ENCODE data around the gene ZNF33B. TPM values are rescaled to one million over a fixed set of nuclear protein-coding genes. Genes with fewer than 3 reads are reported as not detected.

Gene ZNF33B
- total and polyA plus RNA-seq, 7 donors, result 12.1 to 21.9 (median 14.8) TPM

GRCh38 chr10:42543840-42544372 is 94.5 kb downstream of the ZNF33B start:
- peaks cover 5 to 33% (median 16%) of the 10 kb centered on the region in 4 donors for H3K9me3 ChIP-seq
- H3K4me1 ChIP-seq, result no peaks in the 10 kb centered on the region
- intact Hi-C loops (cut with DNase I), result no loop called here
- H3K27ac ChIP-seq, result no peak overlapping the region
- DNase-seq, result no peak
- H3K36me3 ChIP-seq, result peaks cover 0 to 21% (median 11%) of the 10 kb centered on the region in 4 donors
- no peaks in the 10 kb centered on the region for H3K27me3 ChIP-seq
- no peak overlapping the region for H3K4me3 ChIP-seq
- TF ChIP-seq EP300 (IDR thresholded peaks at IDR 0.05) (no peak), POLR2AphosphoS5 (IDR thresholded peaks at IDR 0.05) (no peak), POLR2A (IDR thresholded peaks at IDR 0.05) (no peak), CTCF (IDR thresholded peaks at IDR 0.05) (no peak)
- WGBS, 2 donors, result 92 to 95% methylated on average over 5 of the region's 5 CpGs

Small RNA genes lying within 50 kb of the gene (small RNA-seq; reads per million reads assigned to genes)
- gene AL022345.1 (0 reads per million in 3 donors), gene AL022345.2 (0 reads per million in 3 donors), gene AL022345.3 (0 reads per million in 3 donors), gene FXYD6P1 (0 reads per million in 3 donors), gene RNU6-1170P (0 reads per million in 3 donors)

Other genes starting within 250 kb of the ZNF33B start
- gene BMS1, start 144.2 kb upstream of the ZNF33B start, total RNA-seq, result 10 to 100 TPM; 12.2 to 14.3 (median 13.3) TPM
- 10 to 100 TPM in 1 of 3 donors, 1 to 10 TPM in 2; 5.4 to 11.6 (median 5.5) TPM for gene BMS1, start 144.2 kb upstream of the ZNF33B start, polyA plus RNA-seq